GM10266 (cell line): ENCODE measurements around the gene PFDN2.

ENCODE experiments used
- DNase-seq: peaks from one replicate; pipeline ENCODE4 v3.0.0; 2012; ENCODE audit errors: extremely low spot score
- TF ChIP-seq, protein P1 (sequence below): IDR thresholded peaks from 2 replicates; pipeline ENCODE4 v1.5.1; 2012; ENCODE audit warnings: mild to moderate bottlenecking, low read depth; ENCODE audit not compliant: control insufficient read depth, insufficient read depth; ENCODE audit errors: missing control alignments

Gene PFDN2, protein sequence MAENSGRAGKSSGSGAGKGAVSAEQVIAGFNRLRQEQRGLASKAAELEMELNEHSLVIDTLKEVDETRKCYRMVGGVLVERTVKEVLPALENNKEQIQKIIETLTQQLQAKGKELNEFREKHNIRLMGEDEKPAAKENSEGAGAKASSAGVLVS

DNA sequence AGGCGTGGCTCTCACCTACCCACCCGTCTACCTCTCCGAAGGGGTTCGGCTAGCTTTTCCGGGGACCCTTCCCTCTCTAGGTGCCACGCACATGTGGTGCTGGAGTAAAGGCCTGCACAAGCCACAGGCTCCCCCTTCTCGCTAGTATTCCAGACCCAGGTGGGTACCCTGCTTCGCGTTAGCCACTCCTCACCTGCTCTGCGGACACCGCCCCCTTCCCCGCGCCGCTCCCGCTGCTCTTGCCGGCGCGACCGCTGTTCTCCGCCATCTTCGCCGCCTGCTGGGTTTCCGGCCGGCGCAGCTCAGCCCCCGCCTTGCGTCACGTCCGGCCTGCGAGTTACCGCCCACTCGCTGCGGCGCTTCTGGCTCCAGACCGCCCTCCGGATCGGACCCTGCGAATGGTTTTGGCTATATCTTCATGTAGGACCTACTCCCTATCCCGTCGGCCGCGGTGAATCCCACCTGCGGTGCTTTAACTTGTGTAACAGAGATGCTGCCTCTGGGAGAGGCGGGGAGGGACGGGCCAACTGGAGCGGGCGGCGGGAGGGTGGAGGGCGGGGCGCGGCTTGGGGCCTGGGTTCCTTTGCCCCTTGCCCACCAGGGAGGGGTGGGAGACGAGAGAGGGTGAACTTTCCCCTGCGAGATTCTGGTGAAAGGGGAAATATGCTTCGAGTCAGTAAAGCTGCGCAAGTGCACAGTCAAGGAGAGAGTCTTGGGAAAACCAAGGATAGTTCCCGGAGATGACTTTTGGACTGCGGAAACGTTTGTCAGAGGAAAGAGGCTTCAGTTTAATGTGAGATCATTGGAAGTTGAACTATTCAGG lies at the start of gene PFDN2, which contains the start of gene NIT1:
Gene PFDN2, minus strand, starts transcription at position 279 of the 823 bp plus-strand sequence. Its CDS starts 11 bp downstream, at position 268.
Gene NIT1, plus strand, starts transcription at position 347 of the 823 bp plus-strand sequence. Its CDS starts 72 bp downstream, at position 419.
- DNase-seq: peak; percentile 89

DNA sequence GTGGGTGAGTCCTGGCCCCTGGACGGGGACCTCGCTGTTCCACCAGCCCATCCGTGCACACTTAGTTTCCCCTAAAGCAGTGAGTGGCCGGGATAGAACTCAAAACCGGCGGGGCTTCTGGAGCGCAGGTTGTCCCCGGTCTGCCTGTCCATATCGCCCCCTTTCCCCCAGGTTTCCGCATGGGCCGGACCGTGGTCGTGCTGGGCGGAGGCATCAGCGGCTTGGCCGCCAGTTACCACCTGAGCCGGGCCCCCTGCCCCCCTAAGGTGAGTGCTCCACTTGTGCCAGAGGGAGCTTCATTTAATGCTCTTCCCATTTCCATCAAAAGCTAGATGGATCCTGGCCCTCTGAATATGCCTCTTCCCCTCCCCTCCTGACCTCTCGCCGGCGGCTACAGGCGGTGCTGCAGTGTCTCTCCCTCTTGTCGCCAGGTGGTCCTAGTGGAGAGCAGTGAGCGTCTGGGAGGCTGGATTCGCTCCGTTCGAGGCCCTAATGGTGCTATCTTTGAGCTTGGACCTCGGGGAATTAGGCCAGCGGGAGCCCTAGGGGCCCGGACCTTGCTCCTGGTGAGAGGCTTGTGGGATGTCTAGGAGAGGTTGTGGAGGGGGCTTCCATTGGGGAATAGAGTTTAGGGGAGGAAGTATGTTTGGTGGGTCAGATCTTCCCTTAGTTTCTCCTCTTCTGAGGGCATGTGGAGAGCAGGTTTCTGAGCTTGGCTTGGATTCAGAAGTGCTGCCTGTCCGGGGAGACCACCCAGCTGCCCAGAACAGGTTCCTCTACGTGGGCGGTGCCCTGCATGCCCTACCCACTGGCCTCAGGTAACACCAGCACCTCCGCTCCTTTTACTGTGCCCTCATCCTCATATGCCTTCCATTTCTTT lies 49.1 kb upstream of the PFDN2 start:
- no peak for DNase-seq
- TF ChIP-seq, protein P1, sequence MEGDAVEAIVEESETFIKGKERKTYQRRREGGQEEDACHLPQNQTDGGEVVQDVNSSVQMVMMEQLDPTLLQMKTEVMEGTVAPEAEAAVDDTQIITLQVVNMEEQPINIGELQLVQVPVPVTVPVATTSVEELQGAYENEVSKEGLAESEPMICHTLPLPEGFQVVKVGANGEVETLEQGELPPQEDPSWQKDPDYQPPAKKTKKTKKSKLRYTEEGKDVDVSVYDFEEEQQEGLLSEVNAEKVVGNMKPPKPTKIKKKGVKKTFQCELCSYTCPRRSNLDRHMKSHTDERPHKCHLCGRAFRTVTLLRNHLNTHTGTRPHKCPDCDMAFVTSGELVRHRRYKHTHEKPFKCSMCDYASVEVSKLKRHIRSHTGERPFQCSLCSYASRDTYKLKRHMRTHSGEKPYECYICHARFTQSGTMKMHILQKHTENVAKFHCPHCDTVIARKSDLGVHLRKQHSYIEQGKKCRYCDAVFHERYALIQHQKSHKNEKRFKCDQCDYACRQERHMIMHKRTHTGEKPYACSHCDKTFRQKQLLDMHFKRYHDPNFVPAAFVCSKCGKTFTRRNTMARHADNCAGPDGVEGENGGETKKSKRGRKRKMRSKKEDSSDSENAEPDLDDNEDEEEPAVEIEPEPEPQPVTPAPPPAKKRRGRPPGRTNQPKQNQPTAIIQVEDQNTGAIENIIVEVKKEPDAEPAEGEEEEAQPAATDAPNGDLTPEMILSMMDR: no peak

More for the DNA sequence above, at the start of gene PFDN2, which contains the start of gene NIT1:
- TF ChIP-seq, protein P1: no peak

DNA sequence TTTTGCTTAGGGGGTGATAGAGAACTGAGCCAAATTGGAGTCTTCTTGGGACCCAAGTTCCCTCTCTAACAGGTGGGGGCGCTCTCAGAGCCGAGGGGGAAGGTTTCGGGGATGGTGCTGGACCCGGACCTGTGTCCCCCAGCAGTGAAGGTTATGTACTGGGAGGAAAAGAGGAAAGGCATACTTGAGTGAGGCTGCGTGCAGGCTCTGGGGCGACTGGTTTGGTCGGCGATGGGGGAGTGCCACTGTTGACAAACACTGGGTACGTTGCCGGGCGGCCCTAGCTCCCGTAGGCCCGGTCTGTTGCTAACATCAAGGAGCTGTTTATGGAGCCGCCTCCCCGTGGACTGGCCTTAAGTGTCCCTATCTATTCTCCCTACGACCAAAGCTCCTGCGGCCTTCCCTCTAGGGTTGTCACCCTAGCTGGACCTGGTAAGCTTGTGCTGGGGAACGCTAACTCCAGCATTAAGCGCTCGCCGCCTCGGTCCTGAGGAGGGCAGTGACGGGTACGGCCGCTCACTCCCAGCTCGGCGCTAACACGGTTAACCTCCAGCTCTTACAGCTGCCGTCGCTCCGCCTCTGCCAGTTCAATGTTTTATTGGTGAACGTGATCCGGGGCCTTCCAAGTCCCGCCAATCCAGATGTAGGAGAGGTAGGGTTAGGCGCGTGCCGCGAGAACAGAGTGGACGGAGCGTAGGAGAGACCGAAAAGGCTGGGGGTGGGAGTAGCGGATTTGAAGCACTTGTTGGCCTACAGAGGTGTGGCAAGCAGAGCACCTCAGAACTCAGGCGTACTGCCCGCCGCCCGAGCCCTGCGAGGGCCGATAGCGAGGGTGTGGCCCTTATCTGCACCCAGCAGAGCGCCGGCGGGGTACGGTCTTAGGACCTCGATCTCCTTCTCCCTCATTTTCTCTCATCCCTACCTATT lies 48.2 kb upstream of the PFDN2 start, which contains the start of gene PPOX:
Gene PPOX, plus strand, starts transcription at position 685 of the 927 bp plus-strand sequence. CDS start 422 bp downstream, outside the sequence.
- peak; percentile 89 for DNase-seq
- TF ChIP-seq, protein P1: peak; percentile 44

DNA sequence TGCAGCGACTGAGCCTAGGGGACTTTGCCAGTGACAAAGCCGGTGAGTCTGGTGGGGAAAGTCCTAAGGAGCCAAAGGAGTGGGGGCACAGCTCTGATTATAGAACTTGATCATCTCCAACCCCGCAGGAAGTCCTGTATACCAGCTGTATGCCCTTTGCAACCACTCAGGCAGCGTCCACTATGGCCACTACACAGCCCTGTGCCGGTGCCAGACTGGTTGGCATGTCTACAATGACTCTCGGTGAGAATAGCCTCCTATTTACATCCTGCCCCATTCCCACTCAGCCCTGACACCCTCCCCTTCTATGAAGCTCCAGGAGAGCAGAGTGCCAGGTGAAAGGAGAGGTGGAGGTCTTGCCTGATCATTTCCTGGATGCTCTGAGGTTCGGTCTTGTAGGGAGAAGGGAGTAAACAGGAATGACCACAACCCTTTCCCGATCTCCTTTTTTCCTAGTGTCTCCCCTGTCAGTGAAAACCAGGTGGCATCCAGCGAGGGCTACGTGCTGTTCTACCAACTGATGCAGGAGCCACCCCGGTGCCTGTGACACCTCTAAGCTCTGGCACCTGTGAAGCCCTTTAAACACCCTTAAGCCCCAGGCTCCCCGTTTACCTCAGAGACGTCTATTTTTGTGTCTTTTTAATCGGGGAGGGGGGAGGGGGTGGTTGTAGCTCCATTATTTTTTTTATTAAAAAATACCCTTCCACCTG lies 47.2 kb upstream of the PFDN2 start:
- DNase-seq: no peak
- TF ChIP-seq, protein P1: no peak

DNA sequence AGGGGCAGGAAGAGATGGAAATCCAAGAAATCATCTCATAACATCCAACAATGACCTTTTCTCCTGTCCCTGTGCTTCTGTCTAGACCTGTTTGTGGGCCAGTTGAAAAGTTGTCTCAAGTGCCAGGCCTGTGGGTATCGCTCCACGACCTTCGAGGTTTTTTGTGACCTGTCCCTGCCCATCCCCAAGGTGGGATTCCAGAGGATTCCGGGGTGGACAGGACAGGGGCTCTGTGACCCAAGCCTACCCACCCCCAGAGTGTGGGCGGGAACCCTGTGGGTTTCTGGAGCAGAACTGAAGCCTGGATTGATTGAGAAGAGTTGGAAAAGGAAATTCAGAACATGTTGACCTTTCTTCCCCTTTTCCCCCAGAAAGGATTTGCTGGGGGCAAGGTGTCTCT lies 46.0 kb upstream of the PFDN2 start:
- TF ChIP-seq, protein P1: no peak
- no peak for DNase-seq
